K562 (cell line): ENCODE results near the gene FGFR4. TPM values are rescaled to one million over a fixed set of nuclear protein-coding genes. Genes with fewer than 3 reads are reported as not detected.

ENCODE experiments used
- ATAC-seq: fragments of 200-7000 bp; cut with Tn5 transposase; 3 replicates; pipeline ENCODE4 v1.9.1; 2020; ENCODE audit warnings: moderate library complexity
- BruUV-seq: library from RNA; stranded (reverse); fragments of 400-500 nt; replicated peaks from 2 replicates; lab custom pipeline; 2021; lab: Mats Ljungman, UMichigan
- CTCF ChIA-PET: fragments of 300-600 bp; formaldehyde crosslinking; extraction: SDS; loops from one replicate; lab custom pipeline; 2021; ENCODE audit warnings: low intra/inter-chr PET ratio; lab: Yijun Ruan, JAX
- POLR2A ChIA-PET: fragments of 300-600, 350-650 bp; sonication (Branson Sonifier 250); formaldehyde crosslinking; extraction: SDS; loops from one replicate; lab custom pipeline; 2021; ENCODE audit warnings: antibody characterized with exemption, inconsistent platforms; lab: Yijun Ruan, JAX
- DNase-seq, 4 experiments: peaks; one replicate each; pipeline versions ENCODE4 v3.0.0 to v3.0.0-alpha.2; 2011 to 2018; ENCODE audit warnings: low spot score in 3 of 4, mixed read lengths in 3 of 4; ENCODE audit errors: extremely low read depth in 1 of 4
- FAIRE-seq: peaks from 2 replicates; lab custom pipeline; 2011; peaks lifted over from hg19 to GRCh38; lab: Jason Lieb, UNC
- H2AFZ ChIP-seq: 2 replicates; pipeline ENCODE4 v1.6.0; 2011; ENCODE audit warnings: low read depth, low read length, control low read depth, inconsistent platforms
- H3K27ac ChIP-seq: fragments of 200-600 bp; 3 replicates; pipeline ENCODE4 v1.8.0; 2011; ENCODE audit warnings: low read depth, mild to moderate bottlenecking, control low read depth, inconsistent platforms, low read length, moderate library complexity, mixed read lengths; ENCODE audit errors: extremely low read depth
- H3K27me3 ChIP-seq, 2 experiments: fragments of 300-600 bp in 1 of 2; 2 replicates in 1 of 2; 3 replicates in 1 of 2; pipeline versions ENCODE4 v1.6.0 to v1.8.0; 2011; ENCODE audit warnings: inconsistent platforms in 2 of 2, low read length in 2 of 2, mild to moderate bottlenecking in 1 of 2, mixed read lengths in 1 of 2, moderate library complexity in 1 of 2; ENCODE audit not compliant: control insufficient read depth in 2 of 2, insufficient read depth in 2 of 2
- H3K36me3 ChIP-seq: fragments of 300-600 bp; 3 replicates; pipeline ENCODE4 v1.8.0; 2011; ENCODE audit warnings: mild to moderate bottlenecking, low read length, inconsistent platforms; ENCODE audit not compliant: control insufficient read depth, insufficient read depth
- H3K4me1 ChIP-seq, 2 experiments: fragments of 200-600 bp in 1 of 2; replicated peaks in 1 of 2; 2 replicates in 1 of 2; 3 replicates in 1 of 2; pipeline versions ENCODE4 v1.5.1 to v1.8.0; 2011; ENCODE audit warnings: inconsistent platforms in 2 of 2, low read length in 2 of 2, mild to moderate bottlenecking in 1 of 2, mixed read lengths in 1 of 2, moderate library complexity in 1 of 2; ENCODE audit not compliant: control insufficient read depth in 2 of 2, insufficient read depth in 2 of 2
- H3K4me2 ChIP-seq: 2 replicates; pipeline ENCODE4 v1.6.1; 2011; ENCODE audit warnings: low read length, control low read depth, inconsistent platforms, mixed read lengths; ENCODE audit not compliant: insufficient read depth
- H3K4me3 ChIP-seq: fragments of 200-600 bp; sonication (generic), shearing (Covaris generic); 2 replicates; pipeline ENCODE4 v1.5.1; 2016; ENCODE audit warnings: control low read depth, inconsistent platforms
- H3K79me2 ChIP-seq: fragments of 200-600 bp; 3 replicates; pipeline ENCODE4 v1.8.0; 2011; ENCODE audit warnings: low read length, inconsistent platforms; ENCODE audit not compliant: control insufficient read depth, insufficient read depth
- H3K9ac ChIP-seq, 2 experiments: 2 replicates each; pipeline versions ENCODE4 v1.6.0 to v1.6.1; 2011; ENCODE audit warnings: low read depth in 2 of 2, low read length in 2 of 2, control low read depth in 1 of 2, inconsistent platforms in 1 of 2, mild to moderate bottlenecking in 1 of 2, mixed read lengths in 1 of 2; ENCODE audit not compliant: insufficient read depth in 1 of 2
- H3K9me1 ChIP-seq: one replicate; pipeline ENCODE4 v1.6.0; 2011; ENCODE audit warnings: inconsistent platforms, mild to moderate bottlenecking, low read length, moderate library complexity; ENCODE audit not compliant: control insufficient read depth, insufficient read depth
- H3K9me3 ChIP-seq: replicated peaks from 2 replicates; pipeline ENCODE4 v1.5.1; 2011; ENCODE audit warnings: low read depth, low read length, inconsistent platforms; ENCODE audit not compliant: control insufficient read depth, insufficient read depth
- H4K20me1 ChIP-seq: replicated peaks from 2 replicates; pipeline ENCODE4 v1.6.1; 2011; ENCODE audit warnings: low read length, inconsistent platforms, mixed read lengths; ENCODE audit not compliant: control insufficient read depth, insufficient read depth
- CCNT2 ChIP-seq: IDR thresholded peaks from 2 replicates; pipeline ENCODE4 v1.6.1; 2011; ENCODE audit warnings: borderline replicate concordance, low read depth, mild to moderate bottlenecking, moderate library complexity, mixed read lengths, low read length; ENCODE audit not compliant: insufficient read length; ENCODE audit errors: extremely low read depth
- CTBP1 ChIP-seq: fragments of 450-650 bp; IDR thresholded peaks from 2 replicates; pipeline ENCODE4 v1.6.1; 2016; ENCODE audit warnings: borderline replicate concordance
- E2F5 ChIP-seq: sonication (generic); formaldehyde crosslinking; IDR thresholded peaks from 2 replicates; pipeline ENCODE4 v1.8.0; 2022; ENCODE audit warnings: mild to moderate bottlenecking, missing genetic modification reagents
- EP400 ChIP-seq: fragments of 450-650 bp; IDR thresholded peaks from 2 replicates; pipeline ENCODE4 v1.6.1; 2017; ENCODE audit warnings: antibody characterized with exemption, mild to moderate bottlenecking, moderate library complexity
- FOXO4 ChIP-seq: fragments of 450-650 bp; formaldehyde crosslinking; IDR thresholded peaks from 2 replicates; pipeline ENCODE4 v1.4.0; 2020; ENCODE audit warnings: mild to moderate bottlenecking, moderate library complexity
- GABPB1 ChIP-seq: sonication (generic); formaldehyde crosslinking; IDR thresholded peaks from 2 replicates; pipeline ENCODE4 v1.8.0; 2022; ENCODE audit warnings: mild to moderate bottlenecking, missing genetic modification reagents
- HMGN3 ChIP-seq: IDR thresholded peaks from 2 replicates; pipeline ENCODE4 v1.6.1; 2011; ENCODE audit warnings: borderline replicate concordance, low read depth, mild to moderate bottlenecking, mixed read lengths, low read length; ENCODE audit not compliant: insufficient read length; ENCODE audit errors: extremely low read depth
- KLF10 ChIP-seq: fragments of 250-450 bp; sonication (Bioruptor Pico); IDR thresholded peaks from 2 replicates; pipeline ENCODE4 v1.6.1; 2021; ENCODE audit warnings: matching md5 sums
- MED1 ChIP-seq: sonication (generic); formaldehyde crosslinking; IDR thresholded peaks from 2 replicates; pipeline ENCODE4 v1.8.1; 2023; ENCODE audit warnings: missing genetic modification reagents, borderline replicate concordance
- PHF8 ChIP-seq: fragments of 200-600 bp; sonication (generic); IDR thresholded peaks from 2 replicates; pipeline ENCODE4 v1.6.1; 2012; ENCODE audit warnings: mixed run types, mild to moderate bottlenecking, inconsistent platforms, low read length, moderate library complexity, borderline replicate concordance
- PTBP1 ChIP-seq: fragments of 200-400 bp; formaldehyde crosslinking; IDR thresholded peaks from 2 replicates; pipeline ENCODE4 v1.6.1; 2017; ENCODE audit warnings: low read depth, low read length
- RBFOX2 ChIP-seq: fragments of 200-400 bp; formaldehyde crosslinking; IDR thresholded peaks from 2 replicates; pipeline ENCODE4 v1.6.1; 2017; ENCODE audit warnings: low read depth, mild to moderate bottlenecking, low read length, moderate library complexity
- SRF ChIP-seq, 2 experiments: fragments of 250-450, 450-650 bp in 1 of 2; sonication (Bioruptor Pico) in 1 of 2; sonication (generic) in 1 of 2; formaldehyde crosslinking; IDR thresholded peaks; 2 replicates each; pipeline versions ENCODE4 v1.5.0 to v1.5.1; 2020 to 2022; ENCODE audit warnings: mild to moderate bottlenecking in 1 of 2, missing genetic modification reagents in 1 of 2
- STAT5B ChIP-seq: fragments of 250-450 bp; sonication (Bioruptor Pico); IDR thresholded peaks from 2 replicates; pipeline ENCODE4 v1.8.0; 2021; ENCODE audit warnings: mild to moderate bottlenecking, inconsistent platforms
- TGIF2 ChIP-seq: sonication (generic); formaldehyde crosslinking; IDR thresholded peaks from 2 replicates; pipeline ENCODE4 v1.8.1; 2022; ENCODE audit warnings: mild to moderate bottlenecking, missing genetic modification reagents, moderate library complexity
- ZBTB2 ChIP-seq: fragments of 450-650 bp; IDR thresholded peaks from 2 replicates; pipeline ENCODE4 v1.6.1; 2016; ENCODE audit warnings: antibody characterized with exemption
- ZC3H8 ChIP-seq: fragments of 450-650 bp; IDR thresholded peaks from 2 replicates; pipeline ENCODE4 v1.6.1; 2017
- ZNF282 ChIP-seq: sonication (generic); formaldehyde crosslinking; IDR thresholded peaks from 2 replicates; pipeline ENCODE4 v1.8.1; 2023; ENCODE audit warnings: missing genetic modification reagents
- WGBS: fragments of 100-300 bp; shearing (Covaris generic); methylation state at CpG from one replicate; pipeline ENCODE4 v1.1.6; 2016; ENCODE audit warnings: low coverage, mixed read lengths; ENCODE audit not compliant: insufficient coverage; ENCODE audit errors: missing lambda C conversion rate; 5-methylcytosine and 5-hydroxymethylcytosine counted together
- in situ Hi-C: fragments of 300-500 bp; cut with MboI; formaldehyde crosslinking; loops from 4 replicates; pipeline ENCODE4 v1.15.0; 2018; ENCODE audit warnings: inconsistent platforms, mixed read lengths
- intact Hi-C: fragments of 100-400 bp; cut with micrococcal nuclease; formaldehyde crosslinking; loops from 2 replicates; pipeline ENCODE4 v1.14.2; 2022
- polyA plus RNA-seq, 8 experiments: library from polyadenylated mRNA; depleted of rRNA in 4 of 8; stranded (reverse) in 5 of 8; unstranded in 3 of 8; fragments of >200 nt; fragmentation: Nextera tagmentation in 2 of 8; fragmentation: Illumina TruSeq in 1 of 8; extraction: Ambion mirVana in 2 of 8; extraction: Trizol in 1 of 8; gene quantifications; 2 replicates each; pipeline versions ENCODE4 v1.2.1 to v1.2.3, GENCODE V29; 2011 to 2014; ENCODE audit warnings: inconsistent platforms in 1 of 8, missing spikeins in 1 of 8
- total RNA-seq, 7 experiments: library from RNA; depleted of rRNA in 6 of 7; stranded (reverse); fragments of >200 nt in 6 of 7; fragmentation: Illumina TruSeq in 2 of 7; extraction: Trizol in 2 of 7; gene quantifications; 2 replicates each; pipeline versions ENCODE4 v1.2.1 to v1.2.3, GENCODE V29; 2011 to 2021; ENCODE audit warnings: low replicate concordance in 1 of 7

FGFR4 gene
- total and polyA plus RNA-seq, 9 of the 15 experiments (the other 6 are each of a cell fraction or from before 2014, with no cell fraction given), result 0.76 to 35.4 (median 7.5) TPM

- Histone ChIP-seq H3K4me1 (peaks cover 15 to 29% of the 10 kb centered on the region in 2 experiments; a peak in 4 of 5 replicates), H3K4me2 (peak overlapping the region; percentile 70; the same call in 1 of the 2 replicates), H3K9ac (peak overlapping the region; percentile 76 to 78), H3K9me3 (no peaks in the 10 kb centered on the region), H3K27ac (peak overlapping the region; percentile 84), H3K79me2 (no peaks in the 10 kb centered on the region), H3K36me3 (no peaks in the 10 kb centered on the region), H4K20me1 (peaks cover 15% of the 10 kb centered on the region), H3K4me3 (no peak overlapping the region), H2AFZ (peak overlapping the region; percentile 93), H3K9me1 (no peaks in the 10 kb centered on the region), H3K27me3 (no peaks in the 10 kb centered on the region)
- peak; percentile 93 to 98 (median 98) for DNase-seq
- TSS peak; percentile 89 for BruUV-seq
- WGBS, result 21% methylated on average over 42 of the region's 49 CpGs
- in situ Hi-C loops (loop anchor here (10.0 to 25.0 kb wide), 2 partner anchors 338 to 1380 kb away; no protein-coding TSS in a partner anchor), intact Hi-C loops (loop anchor here (10.0 kb wide), 2 partner anchors 222 to 248 kb away; partner anchors contain the start of gene HK3)
- ATAC-seq, result peak; percentile 95
- FAIRE-seq, result peak; percentile 80
- POLR2A ChIA-PET, result interaction anchor here (1.1 kb wide), 1 partner anchor 19 kb away, joined by 3 read pairs; no protein-coding TSS in a partner anchor
- CTCF ChIA-PET, result no interaction called here
- no peak for TF ChIP-seq FOXO4 (CRISPR knock-in tag)
- TF ChIP-seq GABPB1, result peak; percentile 92
- peak; percentile 33 for TF ChIP-seq HMGN3
- peak; percentile 94 for TF ChIP-seq EP400
- TF ChIP-seq ZNF282 (CRISPR knock-in tag), result peak; percentile 98; the same call in 1 of the 2 replicates
- no peak for TF ChIP-seq STAT5B
- TF ChIP-seq E2F5 (CRISPR knock-in tag), result peak; percentile 99
- peak; percentile 67; the same call in 1 of the 2 replicates for TF ChIP-seq PHF8
- no peak for TF ChIP-seq ZC3H8
- TF ChIP-seq PTBP1, result no peak
- no peak for TF ChIP-seq ZBTB2
- 0 out of 2 replicates have a peak, but pooled peaks have one; percentile 79 for TF ChIP-seq MED1 (CRISPR knock-in tag)
- peak; percentile 54 for TF ChIP-seq CCNT2
- TF ChIP-seq RBFOX2, result peak; percentile 92
- peak; percentile 95 for TF ChIP-seq TGIF2
- no peak for TF ChIP-seq KLF10
- 0 out of 2 replicates have a peak, but pooled peaks have one; percentile 37 for TF ChIP-seq CTBP1
- peak in 1 of 2 experiments; percentile 52; a peak in 1 of 4 replicates for TF ChIP-seq SRF (CRISPR knock-in tag; IDR thresholded peaks at IDR 0.05)
These were observed 30.1 kb downstream of the FGFR4 start for GRCh38 chr5:177116631-177117373.
